Stimulated activated CD4-positive, alpha-beta T cell treated with anti-CD3 and anti-CD28 coated beads, TNF-alpha, amount 100 ng/mL, for 1 hour (primary cell): ENCODE data around the gene CDO1.
"Not testable (repeated sequence)": the region's sequence is repeated elsewhere in the genome, so short reads cannot be mapped to it uniquely, and the experiment has no call there.

Experiments used
- DNase-seq, 3 donors: peaks; one replicate each; pipeline ENCODE4 v3.0.0-alpha.2; 2020; ENCODE audit warnings: low read depth in 3 of 3, low spot score in 1 of 3

The CDO1 gene

DNA sequence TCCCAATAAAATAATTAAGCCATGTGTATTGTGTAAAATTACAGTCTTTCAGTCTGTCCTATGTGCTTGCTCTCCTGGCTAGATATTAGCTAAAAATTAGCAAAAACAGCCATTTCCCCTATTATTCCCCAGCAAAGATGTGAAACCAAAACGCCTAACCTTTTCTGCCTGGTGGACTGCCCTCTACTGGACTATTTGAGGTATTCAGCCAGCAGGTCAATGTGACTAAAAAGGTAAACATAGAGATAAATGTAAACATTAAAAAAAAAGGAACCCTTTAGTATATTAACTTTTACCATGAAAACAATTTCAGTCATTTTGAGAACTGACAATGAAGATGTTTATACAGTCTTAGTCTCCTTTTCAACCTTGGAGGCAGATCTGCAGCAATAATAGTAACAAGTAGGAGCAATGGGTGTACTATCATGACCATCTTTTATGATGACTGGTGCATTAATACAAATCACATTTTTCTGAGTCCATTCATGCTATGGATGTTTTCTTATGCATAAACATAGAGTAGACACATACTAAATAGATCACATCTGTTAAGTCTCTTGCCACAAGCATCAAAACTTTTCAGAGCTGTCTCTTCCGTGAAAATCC lies 14.8 kb upstream of the CDO1 start:
- DNase-seq = no peak

DNA sequence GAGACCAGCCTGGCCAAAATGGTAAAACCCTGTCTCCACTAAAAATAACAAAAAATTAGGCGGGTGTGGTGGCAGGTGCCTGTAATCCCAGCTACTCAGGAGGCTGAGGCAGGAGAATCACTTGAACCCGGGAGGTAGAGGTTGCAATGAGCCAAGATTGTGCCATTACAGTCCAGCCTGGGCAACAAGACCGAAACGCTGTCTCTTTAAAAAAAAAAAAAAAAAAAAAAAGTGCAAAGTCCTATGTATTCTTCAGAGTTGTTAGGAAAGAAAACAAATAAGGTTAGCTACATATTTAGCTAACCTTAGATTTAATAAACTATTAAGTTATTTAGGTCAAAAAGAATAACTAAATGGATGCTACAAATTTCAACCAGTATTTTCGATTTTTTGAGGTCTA lies 13.5 kb upstream of the CDO1 start:
- DNase-seq = no peak

DNA sequence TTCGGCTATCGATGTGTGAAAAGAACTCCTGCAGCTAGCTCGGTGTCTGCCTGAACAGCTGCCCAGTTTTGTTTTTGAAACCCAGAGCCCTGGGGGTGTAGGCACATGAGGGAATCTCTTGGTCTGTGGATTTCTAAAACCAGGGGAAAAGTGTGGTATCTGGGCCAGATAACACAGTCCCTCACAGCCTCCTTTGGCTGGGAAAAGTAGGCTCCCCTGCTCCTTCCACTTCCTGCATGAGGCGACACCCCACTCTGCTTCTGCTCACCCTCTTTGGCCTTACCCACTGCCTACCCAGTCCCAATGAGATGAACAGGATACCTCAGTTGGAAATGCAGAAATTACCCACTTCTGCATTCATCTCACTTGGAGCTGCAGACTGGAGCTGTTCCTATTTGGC lies 9.5 kb upstream of the CDO1 start:
- DNase-seq = no peak

- DNase-seq = not testable (repeated sequence)
Observed at GRCh38 chr5:115824983-115825382, 8.5 kb upstream of the CDO1 start.

- no peak for DNase-seq
Observed at GRCh38 chr5:115820846-115821245, 4.4 kb upstream of the CDO1 start.

DNA sequence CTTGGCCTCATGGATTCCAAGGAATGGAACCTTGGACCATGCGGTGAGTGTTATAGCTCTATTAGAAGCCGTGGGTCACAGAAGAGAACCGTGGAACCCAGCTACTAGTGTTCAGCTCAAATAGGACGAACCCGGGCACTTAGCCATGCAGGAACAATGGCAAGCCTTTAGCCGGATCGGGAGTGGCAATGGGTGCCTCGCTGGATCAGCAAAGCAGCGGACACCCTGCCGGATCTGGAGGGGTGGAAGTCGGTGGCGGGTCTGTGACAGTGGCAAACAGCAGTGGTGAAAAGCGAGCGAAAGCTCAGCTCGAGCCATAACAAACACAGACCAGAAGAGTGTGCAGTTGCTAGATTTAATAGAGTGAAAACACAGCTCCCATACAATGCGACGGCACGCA lies 2.4 kb upstream of the CDO1 start:
- no peak for DNase-seq

DNA sequence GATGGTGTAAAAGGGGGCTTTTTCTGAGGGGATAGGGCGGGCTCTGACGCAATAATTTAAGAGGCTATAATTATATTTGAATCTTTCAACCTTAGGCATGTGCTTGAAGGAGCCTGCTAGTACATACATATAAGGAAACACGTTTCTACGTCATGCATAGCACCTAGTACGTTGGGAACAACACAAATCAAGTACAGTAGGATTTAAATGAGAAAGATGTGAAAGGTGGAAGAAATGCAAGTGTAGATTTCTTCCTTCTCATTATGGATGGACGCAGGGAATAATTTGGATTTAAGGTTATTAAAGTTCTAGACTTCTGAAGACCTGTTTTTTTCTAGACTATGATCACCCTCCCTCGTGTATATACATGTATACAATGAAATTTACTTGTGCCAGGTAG lies 927 bp upstream of the CDO1 start:
- no peak for DNase-seq

DNA sequence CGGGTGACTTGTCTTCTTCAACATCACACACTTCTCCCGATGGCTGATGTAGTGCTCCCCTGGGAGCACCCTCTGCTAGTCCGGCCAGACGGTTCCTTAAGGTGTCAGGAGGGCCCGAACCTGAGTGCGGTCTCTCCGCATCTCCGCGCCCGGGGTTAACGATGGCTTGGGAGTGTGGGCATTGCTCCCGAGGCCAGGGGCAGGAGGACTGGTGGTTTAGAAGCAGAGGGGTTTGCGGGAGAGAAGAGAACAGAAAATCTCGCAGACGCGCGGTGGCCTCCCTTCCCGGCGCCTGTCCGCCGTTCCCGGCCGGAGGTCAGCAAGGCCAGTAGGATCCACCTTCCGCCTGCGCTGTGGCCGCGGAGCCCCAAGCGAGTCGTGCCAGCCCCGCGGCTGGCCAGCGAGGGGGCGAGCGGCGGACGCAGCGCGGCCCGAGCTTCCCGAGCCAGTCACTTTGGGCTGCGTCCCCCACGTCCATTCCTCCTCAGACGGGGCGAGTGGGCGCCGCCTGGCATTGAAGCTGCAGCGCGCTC lies 700 bp downstream of the CDO1 start:
- no peak for DNase-seq

DNA sequence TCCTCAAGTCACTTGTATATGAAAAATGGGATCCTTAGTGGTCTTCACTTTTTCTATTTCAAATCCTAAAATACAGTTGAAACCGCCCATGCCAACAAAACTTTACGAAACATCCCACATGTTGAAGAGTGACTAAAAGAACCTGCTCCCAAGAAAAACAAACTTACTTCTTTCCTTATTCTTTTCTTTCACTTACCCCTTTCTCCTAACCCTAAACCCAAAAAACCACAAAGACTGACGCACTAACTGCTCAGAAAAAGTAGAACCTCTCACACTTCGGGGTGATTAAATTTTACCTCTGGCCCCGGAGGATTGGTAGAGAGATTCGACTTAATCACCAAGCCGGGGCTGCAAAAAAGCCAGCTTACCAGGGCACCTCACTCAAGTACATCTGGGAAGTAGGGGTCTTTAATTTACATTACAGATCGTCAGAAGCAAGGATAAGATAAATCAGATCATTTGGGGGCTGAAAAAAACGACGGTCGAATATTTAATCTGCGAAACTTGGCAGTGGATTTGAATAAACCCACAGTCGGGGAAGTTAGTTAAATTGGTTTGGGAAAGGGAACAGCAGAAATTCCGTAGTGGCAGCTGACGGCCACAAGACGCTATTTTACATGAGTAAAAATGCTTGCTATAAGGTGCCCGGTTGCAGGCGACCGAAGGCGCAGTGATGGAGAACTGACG lies 1.3 kb downstream of the CDO1 start:
- DNase-seq = no peak

DNA sequence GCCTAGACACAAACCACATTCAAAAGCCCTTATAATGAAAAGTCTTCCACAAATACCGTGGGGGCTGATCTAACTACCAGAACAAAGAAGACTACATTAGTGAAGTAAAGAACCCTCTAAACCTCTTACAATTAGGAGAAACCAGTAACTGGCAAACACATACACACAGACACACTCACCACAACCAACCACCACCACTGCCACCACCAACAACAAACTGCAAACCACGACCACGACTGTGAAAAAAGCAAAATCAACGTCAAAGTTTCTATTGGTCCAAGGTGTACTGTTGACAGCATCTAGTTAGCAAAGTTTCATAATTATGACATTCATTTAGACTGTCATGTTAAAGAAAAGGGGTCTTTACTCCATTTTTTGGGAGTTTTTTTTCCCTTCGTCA lies 2.7 kb downstream of the CDO1 start:
- DNase-seq = no peak

DNA sequence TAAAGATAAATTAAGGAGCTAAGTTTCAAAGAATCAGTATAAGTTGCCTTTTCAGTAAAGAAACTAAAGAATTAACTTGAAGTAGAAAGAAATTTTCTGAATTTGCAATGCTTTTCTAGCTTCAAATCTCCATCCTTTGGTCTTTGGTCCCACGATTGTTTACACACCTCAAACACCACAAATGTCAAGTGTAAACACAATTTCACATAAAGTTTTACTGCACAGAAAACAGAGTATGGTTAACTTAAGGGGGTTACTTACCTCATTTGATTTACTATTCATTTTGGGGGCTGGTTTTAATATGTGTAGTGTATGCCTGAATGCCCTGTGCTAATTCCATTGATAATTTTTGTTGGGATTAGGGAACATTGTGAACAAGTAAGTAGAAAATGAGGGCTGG lies 4.1 kb downstream of the CDO1 start:
- DNase-seq = no peak

DNA sequence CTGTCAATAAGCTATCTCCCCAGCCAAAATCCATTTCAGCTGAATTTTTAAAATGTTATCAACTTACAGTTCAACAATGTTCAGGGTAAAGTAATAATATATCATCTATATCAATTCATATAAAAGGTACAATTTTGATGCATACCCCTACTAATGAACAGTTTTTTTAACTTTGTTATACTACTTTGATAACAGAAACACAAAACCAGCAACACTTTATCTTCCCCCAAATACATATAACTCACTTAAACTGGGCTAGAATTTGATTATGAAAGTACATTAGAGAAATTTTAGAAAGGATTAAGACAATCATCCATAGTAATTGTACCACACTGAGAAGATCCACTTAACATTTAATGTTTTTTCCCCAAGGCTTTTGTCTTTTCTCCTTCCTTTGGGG lies 5.1 kb downstream of the CDO1 start:
- no peak for DNase-seq

- DNase-seq = no peak
Observed at GRCh38 chr5:115810761-115811160, 5.7 kb downstream of the CDO1 start.

- no peak for DNase-seq
Observed at GRCh38 chr5:115809946-115810345, 6.5 kb downstream of the CDO1 start.

GRCh38 chr5:115808066-115808465 lies 8.4 kb downstream of the CDO1 start:
- not testable (repeated sequence) for DNase-seq

DNA sequence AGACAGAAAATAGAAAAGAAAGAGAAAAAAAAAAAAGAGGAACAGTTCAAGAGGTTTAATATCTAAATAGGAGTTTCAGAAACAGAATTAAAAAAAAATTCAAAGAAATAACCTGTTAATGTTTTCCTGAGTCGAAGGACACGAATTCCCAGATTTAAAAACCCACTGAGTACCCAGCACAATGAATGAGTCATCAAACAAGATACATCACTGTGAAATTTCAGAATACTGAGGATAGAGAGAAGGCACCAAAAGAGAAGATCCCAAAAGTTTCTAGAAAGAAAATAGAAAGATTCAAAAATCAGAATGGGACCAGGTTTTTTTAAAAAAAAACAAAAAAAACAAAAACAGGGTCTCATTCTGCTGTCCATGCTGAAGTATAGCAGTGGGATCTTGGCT lies 8.8 kb downstream of the CDO1 start:
- no peak for DNase-seq

DNA sequence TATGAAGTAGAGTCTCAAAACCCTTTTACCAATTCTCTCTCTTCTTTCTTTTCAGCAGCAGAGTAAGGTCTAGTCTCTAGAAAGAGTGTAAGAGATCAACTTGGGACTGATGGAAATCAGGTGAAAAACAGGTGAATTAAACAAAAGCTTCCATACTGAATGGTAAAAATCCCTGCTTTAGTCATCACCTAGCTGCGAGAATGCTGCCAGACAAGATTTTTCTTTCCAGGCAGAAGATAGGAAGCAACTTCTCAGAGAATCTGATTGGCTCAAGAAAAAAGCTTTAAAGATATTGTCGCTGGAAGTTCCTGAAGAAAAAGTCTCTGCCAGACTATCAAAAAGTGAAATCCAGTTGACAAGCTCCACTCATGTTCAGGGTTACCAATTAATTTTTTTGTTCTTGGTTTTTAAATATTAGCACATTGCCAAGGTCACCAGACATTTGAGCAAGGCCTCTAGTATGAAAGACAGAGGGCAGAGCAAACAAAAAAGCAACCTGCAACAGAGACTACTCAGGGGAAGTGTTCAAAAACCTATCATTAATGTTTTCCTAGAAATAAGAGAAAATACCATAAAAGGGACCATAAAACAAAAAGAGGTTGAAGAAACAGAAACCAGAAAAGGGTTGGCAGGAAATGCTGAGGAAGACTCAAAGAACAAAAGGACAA lies 9.3 kb downstream of the CDO1 start:
- DNase-seq = no peak

DNA sequence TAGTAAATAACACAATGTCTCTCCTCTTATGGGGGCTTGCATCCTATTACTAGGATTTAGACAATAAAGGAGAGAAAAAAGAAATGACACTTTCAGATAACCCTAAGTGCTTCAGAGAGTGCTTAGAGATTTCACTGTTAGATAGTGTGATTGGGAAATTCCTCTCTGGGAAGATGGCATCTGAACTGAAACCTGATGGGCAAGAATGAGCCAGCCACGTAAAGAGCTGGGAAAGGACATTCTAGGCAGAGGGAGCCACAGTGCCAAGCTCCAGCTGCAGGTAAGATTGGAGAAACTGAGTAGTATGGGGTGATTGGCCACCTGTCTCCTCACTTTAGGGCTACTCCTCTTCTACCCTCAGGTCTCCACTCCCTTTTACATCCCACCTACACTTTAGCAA lies 14.5 kb downstream of the CDO1 start:
- DNase-seq = no peak

- DNase-seq = no peak
Observed at GRCh38 chr5:115801152-115801551, 15.3 kb downstream of the CDO1 start.

DNA sequence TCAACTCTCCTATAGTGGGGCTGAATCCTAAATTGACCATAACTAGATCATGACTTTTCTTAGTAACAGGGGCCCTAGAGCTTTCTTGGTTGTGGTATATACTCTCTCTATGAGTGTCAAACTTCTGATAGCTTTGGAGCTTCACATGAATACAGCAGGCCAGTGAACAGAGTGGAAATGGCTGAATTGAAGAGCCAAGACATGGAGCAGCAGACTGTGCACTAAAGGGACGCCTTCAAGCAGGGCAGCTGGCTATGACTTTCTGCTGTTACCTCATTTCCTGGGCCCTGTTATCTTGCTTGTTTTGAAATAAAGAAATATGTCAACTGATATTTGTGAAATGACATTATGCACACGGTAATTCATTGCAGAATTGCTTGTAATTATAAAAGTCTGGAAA lies 16.4 kb downstream of the CDO1 start:
- no peak for DNase-seq

GRCh38 chr5:115798252-115798651 lies 18.2 kb downstream of the CDO1 start:
- DNase-seq = no peak

DNA sequence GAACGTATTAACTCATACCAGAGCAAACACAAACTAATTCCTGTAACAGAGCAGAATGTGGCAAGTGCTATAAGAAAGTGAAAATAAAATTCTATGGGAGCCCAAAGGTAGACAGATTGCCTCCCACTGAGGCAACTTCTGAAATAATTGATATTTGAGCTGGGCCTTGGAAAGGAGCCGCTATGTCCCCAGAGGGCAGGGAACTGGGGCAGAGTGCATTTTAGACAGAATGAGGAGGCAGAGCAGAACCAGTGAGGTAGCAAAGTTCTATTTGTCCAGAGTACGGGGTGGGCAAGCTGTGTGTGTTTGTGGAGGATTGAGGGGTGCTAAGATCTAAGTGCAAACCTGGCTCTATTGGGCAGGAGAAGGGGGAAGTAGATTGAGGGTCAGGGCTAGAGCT lies 19.8 kb downstream of the CDO1 start:
- no peak for DNase-seq

DNA sequence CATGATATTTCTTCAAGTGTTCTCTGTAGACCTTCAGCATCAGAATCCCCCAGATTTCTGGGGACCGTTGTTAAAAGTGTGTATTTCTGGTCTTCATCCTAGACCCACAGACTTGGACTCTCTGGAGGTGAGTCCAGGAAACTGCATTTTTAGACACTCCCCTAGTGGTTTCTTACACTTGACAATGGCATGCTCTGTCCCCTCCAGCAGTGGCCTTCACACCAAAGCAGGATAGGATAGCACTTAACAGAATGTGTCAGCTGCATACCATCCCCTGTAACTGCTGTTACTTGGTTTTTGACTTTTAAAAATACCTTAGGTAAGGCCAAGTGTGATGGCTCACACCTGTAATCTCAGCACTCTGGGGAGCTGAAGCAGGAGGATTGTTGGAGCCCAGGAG lies 20.8 kb downstream of the CDO1 start:
- DNase-seq = no peak
